ENCODE results near the gene UNC5A.
A peak's percentile ranks its signal among the peaks of the same experiment; 100 is the strongest.

Gene UNC5A

GRCh38 chr5:176813587-176814312 lies 3.4 kb downstream of the UNC5A start:
- no peak for DNase-seq (ENCODE audit: low read depth, low spot score)
- no peak for TF ChIP-seq ZNF274 (IDR thresholded peaks at IDR 0.05; ENCODE audit: low read depth, low read length)
- Histone ChIP-seq H3K9ac (ENCODE audit: insufficient read length, low read depth) (peak overlapping the region; percentile 32), H3K4me3 (ENCODE audit: insufficient read length, low read depth) (no peak overlapping the region), H3K4me1 (ENCODE audit: insufficient read depth, insufficient read length) (peaks cover 19% of the 10 kb centered on the region), H3K27me3 (ENCODE audit: insufficient read depth, insufficient read length) (peaks cover 82% of the 10 kb centered on the region), H3K36me3 (ENCODE audit: insufficient read depth, insufficient read length, low read length) (no peaks in the 10 kb centered on the region), H3K9me3 (ENCODE audit: insufficient read depth, low read length) (no peaks in the 10 kb centered on the region)

GRCh38 chr5:176814313-176814685 lies 3.9 kb downstream of the UNC5A start:
- Histone ChIP-seq H3K27me3 (ENCODE audit: insufficient read depth, insufficient read length) (peaks cover 82% of the 10 kb centered on the region), H3K9me3 (ENCODE audit: insufficient read depth, low read length) (no peaks in the 10 kb centered on the region), H3K4me1 (ENCODE audit: insufficient read depth, insufficient read length) (peaks cover 19% of the 10 kb centered on the region)

GRCh38 chr5:176814836-176815438 lies 4.6 kb downstream of the UNC5A start:
- DNase-seq (ENCODE audit: low read depth, low spot score) = no peak
- Histone ChIP-seq H3K9ac (ENCODE audit: insufficient read length, low read depth) (no peak overlapping the region), H3K4me1 (ENCODE audit: insufficient read depth, insufficient read length) (peaks cover 22% of the 10 kb centered on the region), H3K27me3 (ENCODE audit: insufficient read depth, insufficient read length) (peaks cover 80% of the 10 kb centered on the region), H3K9me3 (ENCODE audit: insufficient read depth, low read length) (no peaks in the 10 kb centered on the region), H3K36me3 (ENCODE audit: insufficient read depth, insufficient read length, low read length) (no peaks in the 10 kb centered on the region), H3K4me3 (ENCODE audit: insufficient read length, low read depth) (no peak overlapping the region)
- no peak for TF ChIP-seq YY1 (IDR thresholded peaks at IDR 0.05; ENCODE audit: insufficient read depth, insufficient read length)
- TF ChIP-seq ZNF274 (IDR thresholded peaks at IDR 0.05; ENCODE audit: low read depth, low read length) = no peak
- no peak for TF ChIP-seq SUZ12 (IDR thresholded peaks at IDR 0.05; ENCODE audit: extremely low read depth, insufficient read depth, insufficient read length)

More at GRCh38 chr5:176814313-176814685, 3.9 kb downstream of the UNC5A start:
- no peak overlapping the region for H3K4me3 ChIP-seq (ENCODE audit: insufficient read length, low read depth)
- DNase-seq (ENCODE audit: low read depth, low spot score) = no peak
- no peaks in the 10 kb centered on the region for H3K36me3 ChIP-seq (ENCODE audit: insufficient read depth, insufficient read length, low read length)
- TF ChIP-seq ZNF274 (IDR thresholded peaks at IDR 0.05; ENCODE audit: low read depth, low read length) = no peak
- H3K9ac ChIP-seq (ENCODE audit: insufficient read length, low read depth) = no peak overlapping the region

GRCh38 chr5:176816043-176816745 lies 5.8 kb downstream of the UNC5A start:
- no peak for DNase-seq (ENCODE audit: low read depth, low spot score)
- TF ChIP-seq ZNF274 (IDR thresholded peaks at IDR 0.05; ENCODE audit: low read depth, low read length) (no peak), SUZ12 (IDR thresholded peaks at IDR 0.05; ENCODE audit: extremely low read depth, insufficient read depth, insufficient read length) (no peak), YY1 (IDR thresholded peaks at IDR 0.05; ENCODE audit: insufficient read depth, insufficient read length) (no peak)
- no peak overlapping the region for H3K9ac ChIP-seq (ENCODE audit: insufficient read length, low read depth)
- peaks cover 21% of the 10 kb centered on the region for H3K4me1 ChIP-seq (ENCODE audit: insufficient read depth, insufficient read length)
- no peaks in the 10 kb centered on the region for H3K9me3 ChIP-seq (ENCODE audit: insufficient read depth, low read length)
- H3K4me3 ChIP-seq (ENCODE audit: insufficient read length, low read depth) = no peak overlapping the region
- H3K36me3 ChIP-seq (ENCODE audit: insufficient read depth, insufficient read length, low read length) = no peaks in the 10 kb centered on the region
- peaks cover 83% of the 10 kb centered on the region for H3K27me3 ChIP-seq (ENCODE audit: insufficient read depth, insufficient read length)

- no peak overlapping the region for H3K4me3 ChIP-seq (ENCODE audit: insufficient read length, low read depth)
- H3K27me3 ChIP-seq (ENCODE audit: insufficient read depth, insufficient read length) = peaks cover 83% of the 10 kb centered on the region
- H3K9me3 ChIP-seq (ENCODE audit: insufficient read depth, low read length) = no peaks in the 10 kb centered on the region
- TF ChIP-seq SUZ12 (IDR thresholded peaks at IDR 0.05; ENCODE audit: extremely low read depth, insufficient read depth, insufficient read length) (no peak), YY1 (IDR thresholded peaks at IDR 0.05; ENCODE audit: insufficient read depth, insufficient read length) (no peak), ZNF274 (IDR thresholded peaks at IDR 0.05; ENCODE audit: low read depth, low read length) (no peak)
- no peaks in the 10 kb centered on the region for H3K36me3 ChIP-seq (ENCODE audit: insufficient read depth, insufficient read length, low read length)
- peaks cover 18% of the 10 kb centered on the region for H3K4me1 ChIP-seq (ENCODE audit: insufficient read depth, insufficient read length)
- no peak for DNase-seq (ENCODE audit: low read depth, low spot score)
- no peak overlapping the region for H3K9ac ChIP-seq (ENCODE audit: insufficient read length, low read depth)
Observed at GRCh38 chr5:176816791-176817347, 6.5 kb downstream of the UNC5A start.

GRCh38 chr5:176817369-176817840 lies 7.0 kb downstream of the UNC5A start:
- peak overlapping the region; percentile 24 for H3K4me3 ChIP-seq (ENCODE audit: insufficient read length, low read depth)
- TF ChIP-seq ZNF274 (IDR thresholded peaks at IDR 0.05; ENCODE audit: low read depth, low read length) (no peak), YY1 (IDR thresholded peaks at IDR 0.05; ENCODE audit: insufficient read depth, insufficient read length) (no peak), SUZ12 (IDR thresholded peaks at IDR 0.05; ENCODE audit: extremely low read depth, insufficient read depth, insufficient read length) (no peak)
- H3K27me3 ChIP-seq (ENCODE audit: insufficient read depth, insufficient read length) = peaks cover 82% of the 10 kb centered on the region
- H3K9ac ChIP-seq (ENCODE audit: insufficient read length, low read depth) = no peak overlapping the region
- no peak for DNase-seq (ENCODE audit: low read depth, low spot score)
- no peaks in the 10 kb centered on the region for H3K36me3 ChIP-seq (ENCODE audit: insufficient read depth, insufficient read length, low read length)
- peaks cover 23% of the 10 kb centered on the region for H3K4me1 ChIP-seq (ENCODE audit: insufficient read depth, insufficient read length)
- H3K9me3 ChIP-seq (ENCODE audit: insufficient read depth, low read length) = no peaks in the 10 kb centered on the region

GRCh38 chr5:176817841-176818377 lies 7.5 kb downstream of the UNC5A start:
- Histone ChIP-seq H3K27me3 (ENCODE audit: insufficient read depth, insufficient read length) (peaks cover 80% of the 10 kb centered on the region), H3K4me1 (ENCODE audit: insufficient read depth, insufficient read length) (peaks cover 25% of the 10 kb centered on the region), H3K9me3 (ENCODE audit: insufficient read depth, low read length) (no peaks in the 10 kb centered on the region), H3K9ac (ENCODE audit: insufficient read length, low read depth) (peak overlapping the region; percentile 61), H3K36me3 (ENCODE audit: insufficient read depth, insufficient read length, low read length) (no peaks in the 10 kb centered on the region), H3K4me3 (ENCODE audit: insufficient read length, low read depth) (peak overlapping the region; percentile 24)
- peak; percentile 40 for DNase-seq (ENCODE audit: low read depth, low spot score)
- TF ChIP-seq SUZ12 (IDR thresholded peaks at IDR 0.05; ENCODE audit: extremely low read depth, insufficient read depth, insufficient read length) (no peak), ZNF274 (IDR thresholded peaks at IDR 0.05; ENCODE audit: low read depth, low read length) (no peak), YY1 (IDR thresholded peaks at IDR 0.05; ENCODE audit: insufficient read depth, insufficient read length) (no peak)
